ENCODE results near the gene ZNF592.

Gene ZNF592

DNA sequence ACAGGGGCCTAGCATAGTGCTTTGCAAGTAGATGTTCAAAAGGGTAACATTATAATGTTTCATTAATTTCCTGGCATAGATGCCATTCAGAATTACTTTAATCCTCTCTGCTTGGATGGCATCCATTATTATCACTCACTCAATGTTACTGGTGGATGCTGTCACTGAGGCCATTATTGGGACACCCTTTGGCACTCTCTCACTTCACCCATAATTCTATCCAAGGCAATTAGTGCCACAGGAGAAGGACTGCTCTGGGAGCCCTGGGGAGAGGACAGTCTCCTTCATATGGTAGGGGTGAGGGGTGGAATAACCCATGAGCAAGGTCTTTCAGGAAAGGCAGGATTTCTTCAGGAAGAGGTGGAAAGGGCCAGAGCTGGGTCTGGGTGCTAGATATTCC is 107.4 kb downstream of the ZNF592 start:
- no peak for DNase-seq (ENCODE audit: insufficient read length)
- TF ChIP-seq TAF1 (IDR thresholded peaks at IDR 0.05; ENCODE audit: borderline replicate concordance, low read depth, low read length) (no peak), POLR2A (IDR thresholded peaks at IDR 0.05; ENCODE audit: low read depth, low read length) (no peak), POLR2AphosphoS5 (IDR thresholded peaks at IDR 0.05; ENCODE audit: low read depth, low read length) (no peak)
- FAIRE-seq: no peak

All from GM12892 (cell line).